ENCODE measurements around the gene GALNT10. TPM values are rescaled to one million over a fixed set of nuclear protein-coding genes. Genes with fewer than 3 reads are reported as not detected.

GALNT10 gene
- total RNA-seq, 1 experiment from 2014 or later: 22.9 TPM

- TF ChIP-seq ZNF219 (CRISPR knock-in tag; IDR thresholded peaks at IDR 0.05; ENCODE audit: borderline replicate concordance) (no peak), HMGA2 (CRISPR knock-in tag; IDR thresholded peaks at IDR 0.05) (no peak), ZNF396 (CRISPR knock-in tag; IDR thresholded peaks at IDR 0.05; ENCODE audit: borderline replicate concordance) (no peak)
Observed at GRCh38 chr5:154351566-154351965, 161.0 kb downstream of the GALNT10 start (continued).

- DNase-seq (ENCODE audit: low spot score) (no peak), ATAC-seq (no peak)
- Mint-ChIP-seq H3K27ac (no peak overlapping the region), H3K27me3 (ENCODE audit: low read depth) (no peaks in the 10 kb centered on the region), H3K4me3 (no peak overlapping the region), H3K9me3 (no peaks in the 10 kb centered on the region), H3K4me1 (peaks cover 24% of the 10 kb centered on the region), H3K36me3 (no peaks in the 10 kb centered on the region)
- ChIA-PET CTCF (interaction anchor here (0.9 kb wide), 1 partner anchor 379 kb away, joined by 3 read pairs; no protein-coding TSS in a partner anchor), POLR2A (no interaction called here)
- no peak for TF ChIP-seq CREB1 (CRISPR knock-in tag; IDR thresholded peaks at IDR 0.05)
Observed at GRCh38 chr5:154352960-154353548, 162.5 kb downstream of the GALNT10 start.

GRCh38 chr5:154355129-154355611 is 164.6 kb downstream of the GALNT10 start:
- DNase-seq (ENCODE audit: low spot score) (no peak), ATAC-seq (peak; percentile 68)
- ChIA-PET CTCF (interaction anchor here (1.1 kb wide), 1 partner anchor 283 kb away, joined by 4 read pairs; no protein-coding TSS in a partner anchor), POLR2A (interaction anchor here (0.9 kb wide), 2 partner anchors 11 to 15 kb away, joined by 3 to 4 read pairs; no protein-coding TSS in a partner anchor)
- Mint-ChIP-seq H3K9me3 (no peaks in the 10 kb centered on the region), H3K36me3 (no peaks in the 10 kb centered on the region), H3K27me3 (ENCODE audit: low read depth) (no peaks in the 10 kb centered on the region), H3K27ac (no peak overlapping the region), H3K4me1 (peaks cover 30% of the 10 kb centered on the region), H3K4me3 (no peak overlapping the region)
- no peak for TF ChIP-seq IRF1 (CRISPR knock-in tag; IDR thresholded peaks at IDR 0.05)
- no peak for TF ChIP-seq AR (CRISPR knock-in tag; IDR thresholded peaks at IDR 0.05)

GRCh38 chr5:154356020-154356655 is 165.6 kb downstream of the GALNT10 start:
- Mint-ChIP-seq H3K27ac (no peak overlapping the region), H3K9me3 (no peaks in the 10 kb centered on the region), H3K4me3 (no peak overlapping the region), H3K27me3 (ENCODE audit: low read depth) (no peaks in the 10 kb centered on the region), H3K4me1 (peaks cover 30% of the 10 kb centered on the region), H3K36me3 (no peaks in the 10 kb centered on the region)
- TF ChIP-seq ZNF671 (CRISPR knock-in tag; IDR thresholded peaks at IDR 0.05) (no peak), NR3C1 (CRISPR knock-in tag; conservative IDR thresholded peaks at IDR 0.05; ENCODE audit: low read depth) (no peak), IRF1 (CRISPR knock-in tag; IDR thresholded peaks at IDR 0.05) (no peak), ZNF425 (CRISPR knock-in tag; conservative IDR thresholded peaks at IDR 0.05) (no peak)
- DNase-seq (ENCODE audit: low spot score) (no peak), ATAC-seq (peak; percentile 40)
- POLR2A ChIA-PET: interaction anchor here (0.9 kb wide), 1 partner anchor 14 kb away, joined by 3 read pairs; no protein-coding TSS in a partner anchor
- CTCF ChIA-PET: interaction anchor here (0.6 to 1.1 kb wide), 2 partner anchors 227 to 284 kb away, joined by 3 to 4 read pairs; no protein-coding TSS in a partner anchor

All from WTC11 (cell line).